Mesendoderm (in vitro differentiated cells): Measurements from ENCODE around the gene PI3.
"Not testable (repeated sequence)": the region's sequence is repeated elsewhere in the genome, so short reads cannot be mapped to it uniquely, and the experiment has no call there.

Experiments used
- DNase-seq: peaks from one replicate; pipeline ENCODE4 v3.0.0; 2013
- H2AK5ac ChIP-seq: 2 replicates; pipeline ENCODE4 v1.6.1; 2013; ENCODE audit warnings: low read length, inconsistent platforms
- H2BK120ac ChIP-seq: 2 replicates; pipeline ENCODE4 v1.6.1; 2013; ENCODE audit warnings: low read depth, mild to moderate bottlenecking, low read length, moderate library complexity, mixed read lengths
- H2BK15ac ChIP-seq: replicated peaks from 2 replicates; pipeline ENCODE4 v1.6.1; 2013; ENCODE audit warnings: low read depth, mild to moderate bottlenecking, moderate library complexity
- H2BK5ac ChIP-seq: 2 replicates; pipeline ENCODE4 v1.6.1; 2013; ENCODE audit warnings: low read length, inconsistent platforms
- H3K18ac ChIP-seq: 2 replicates; pipeline ENCODE4 v1.6.1; 2013; ENCODE audit warnings: mild to moderate bottlenecking, low read length, mixed read lengths
- H3K23ac ChIP-seq: one replicate; pipeline ENCODE4 v1.6.1; 2013; ENCODE audit warnings: low read length
- H3K27ac ChIP-seq: 2 replicates; pipeline ENCODE4 v1.5.1; 2013; ENCODE audit warnings: low read depth, mild to moderate bottlenecking, inconsistent platforms, low read length, moderate library complexity
- H3K27me3 ChIP-seq: 2 replicates; pipeline ENCODE4 v1.6.1; 2013; ENCODE audit warnings: low read length, control low read depth, mild to moderate bottlenecking, inconsistent platforms; ENCODE audit not compliant: insufficient read depth, poor library complexity
- H3K36me3 ChIP-seq: 2 replicates; pipeline ENCODE4 v1.6.1; 2013; ENCODE audit warnings: low read length, inconsistent platforms; ENCODE audit not compliant: control insufficient read depth, insufficient read depth
- H3K4ac ChIP-seq: one replicate; pipeline ENCODE4 v1.6.1; 2013; ENCODE audit warnings: low read depth, mild to moderate bottlenecking, low read length, moderate library complexity
- H3K4me1 ChIP-seq: 2 replicates; pipeline ENCODE4 v1.6.1; 2013; ENCODE audit warnings: low read depth, low read length, inconsistent platforms; ENCODE audit not compliant: control insufficient read depth
- H3K4me2 ChIP-seq: 2 replicates; pipeline ENCODE4 v1.6.1; 2013; ENCODE audit warnings: low read length
- H3K4me3 ChIP-seq: 2 replicates; pipeline ENCODE4 v1.5.1; 2013; ENCODE audit warnings: mild to moderate bottlenecking, low read length
- H3K56ac ChIP-seq: one replicate; pipeline ENCODE4 v1.6.1; 2013; ENCODE audit warnings: low read length
- H3K79me1 ChIP-seq: 2 replicates; pipeline ENCODE4 v1.6.1; 2013; ENCODE audit warnings: low read length, inconsistent platforms
- H3K79me2 ChIP-seq: 2 replicates; pipeline ENCODE4 v1.6.1; 2013; ENCODE audit warnings: mild to moderate bottlenecking, low read length; ENCODE audit not compliant: control insufficient read depth, insufficient read depth
- H3K9ac ChIP-seq: 2 replicates; pipeline ENCODE4 v1.6.1; 2013; ENCODE audit warnings: low read length, inconsistent platforms
- H4K5ac ChIP-seq: one replicate; pipeline ENCODE4 v1.6.1; 2013; ENCODE audit warnings: low read length
- H4K8ac ChIP-seq: one replicate; pipeline ENCODE4 v1.6.1; 2013; ENCODE audit warnings: low read depth, mild to moderate bottlenecking, control low read depth, low read length, moderate library complexity
- WGBS: extraction: QIAGEN DNeasy Blood & Tissue Kit; methylation state at CpG from one replicate; pipeline ENCODE4 v1.1.7; 2013; ENCODE audit warnings: low lambda C conversion rate, missing lambda C conversion rate; ENCODE audit not compliant: insufficient coverage; ENCODE audit errors: extremely low coverage; 5-methylcytosine and 5-hydroxymethylcytosine counted together

The PI3 gene

DNA sequence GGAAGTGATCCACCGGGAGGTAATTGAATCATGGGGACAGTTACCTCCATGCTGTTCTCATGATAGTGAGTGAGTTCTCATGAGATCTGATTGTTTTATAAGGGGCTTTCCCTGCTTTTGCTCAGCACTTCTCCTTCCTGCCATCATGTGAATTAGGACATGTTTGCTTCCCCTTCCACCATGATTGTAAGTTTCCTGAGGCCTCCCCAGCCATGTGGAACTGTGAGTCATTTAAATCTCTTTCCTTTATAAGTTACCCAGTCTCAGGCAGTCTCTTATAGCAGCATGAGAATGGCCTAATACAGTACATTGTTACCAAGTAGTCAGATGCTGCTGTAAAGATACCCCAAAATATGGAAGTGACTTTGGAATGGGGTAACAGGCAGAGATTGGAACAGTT lies 19.9 kb upstream of the PI3 start:
- H4K5ac ChIP-seq, H3K27ac ChIP-seq, H3K4ac ChIP-seq, H2BK15ac ChIP-seq, H3K23ac ChIP-seq, H3K4me2 ChIP-seq, H3K18ac ChIP-seq, H3K79me2 ChIP-seq, H3K9ac ChIP-seq, H3K4me1 ChIP-seq, H2AK5ac ChIP-seq, H3K56ac ChIP-seq, H4K8ac ChIP-seq, H2BK120ac ChIP-seq, H3K4me3 ChIP-seq, DNase-seq, H2BK5ac ChIP-seq, H3K27me3 ChIP-seq, H3K79me1 ChIP-seq, H3K36me3 ChIP-seq: not testable (repeated sequence)
- WGBS, result no CpG with 5 or more reads among the region's 1 CpG

DNA sequence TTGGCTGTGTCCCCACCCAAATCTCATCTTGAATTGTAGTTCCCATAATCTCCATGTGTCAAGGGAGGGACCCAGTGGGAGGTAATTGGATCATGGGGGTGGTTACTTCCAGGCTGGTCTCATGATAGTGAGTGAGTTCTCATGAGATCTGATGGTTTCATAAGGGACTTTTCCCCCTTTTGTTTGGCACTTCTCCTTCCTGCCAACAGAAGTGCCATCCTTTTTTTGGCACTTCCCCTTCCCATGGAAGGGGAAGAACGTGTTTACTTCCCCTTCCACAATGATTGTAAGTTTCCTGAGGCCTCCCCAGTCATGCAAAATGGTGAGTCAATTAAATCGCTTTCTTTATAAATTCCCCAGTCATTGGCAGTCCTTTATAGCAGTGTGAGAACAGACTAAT lies 18.0 kb upstream of the PI3 start:
- no peak overlapping the region for H3K9ac ChIP-seq
- H3K4me1 ChIP-seq, result no peaks in the 10 kb centered on the region
- H2AK5ac ChIP-seq, result no peak overlapping the region
- no peak overlapping the region for H2BK15ac ChIP-seq
- H2BK5ac ChIP-seq, result no peak overlapping the region
- H3K27me3 ChIP-seq, result no peaks in the 10 kb centered on the region
- no peak overlapping the region for H4K5ac ChIP-seq
- H3K4me2 ChIP-seq, result no peak overlapping the region
- WGBS, result no CpG with 5 or more reads among the region's 2 CpGs
- H3K4me3 ChIP-seq, result no peak overlapping the region
- H3K56ac ChIP-seq, result no peak overlapping the region
- no peak overlapping the region for H3K4ac ChIP-seq
- H3K79me1 ChIP-seq, result no peaks in the 10 kb centered on the region
- no peaks in the 10 kb centered on the region for H3K36me3 ChIP-seq
- H3K23ac ChIP-seq, result no peak overlapping the region
- no peak for DNase-seq
- H4K8ac ChIP-seq, result no peak overlapping the region
- no peaks in the 10 kb centered on the region for H3K79me2 ChIP-seq
- H2BK120ac ChIP-seq, result no peak overlapping the region
- no peak overlapping the region for H3K27ac ChIP-seq
- no peak overlapping the region for H3K18ac ChIP-seq

DNA sequence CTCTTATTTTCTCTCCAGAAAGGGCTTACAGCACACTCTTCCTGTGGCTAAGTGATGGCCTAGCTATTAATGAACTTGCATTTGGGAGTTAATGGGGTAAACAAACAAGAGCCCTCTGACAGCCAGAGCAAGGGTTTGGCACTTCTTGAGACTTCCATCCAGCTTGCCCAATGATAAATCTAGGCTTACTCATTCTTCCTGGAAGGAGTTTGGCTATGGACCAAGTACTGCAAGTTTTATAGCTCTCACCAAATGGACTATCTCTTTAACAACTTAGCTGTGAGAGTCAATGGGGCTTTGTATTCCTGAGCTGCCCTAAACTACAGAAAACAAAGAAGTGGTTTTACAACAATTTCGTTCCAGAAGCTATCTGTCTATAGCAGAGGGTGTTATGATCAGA lies 16.7 kb upstream of the PI3 start:
- no peak overlapping the region for H4K5ac ChIP-seq
- no peak overlapping the region for H3K27ac ChIP-seq
- DNase-seq, result no peak
- no peak overlapping the region for H3K4me3 ChIP-seq
- H4K8ac ChIP-seq, result no peak overlapping the region
- no peak overlapping the region for H2BK120ac ChIP-seq
- no peaks in the 10 kb centered on the region for H3K79me2 ChIP-seq
- H2BK5ac ChIP-seq, result no peak overlapping the region
- H2BK15ac ChIP-seq, result no peak overlapping the region
- no peaks in the 10 kb centered on the region for H3K27me3 ChIP-seq
- no peak overlapping the region for H2AK5ac ChIP-seq
- H3K9ac ChIP-seq, result no peak overlapping the region
- H3K18ac ChIP-seq, result no peak overlapping the region
- H3K36me3 ChIP-seq, result no peaks in the 10 kb centered on the region
- H3K4ac ChIP-seq, result no peak overlapping the region
- no peak overlapping the region for H3K56ac ChIP-seq
- H3K4me2 ChIP-seq, result no peak overlapping the region
- H3K23ac ChIP-seq, result no peak overlapping the region
- no CpG with 5 or more reads among the region's 1 CpG for WGBS
- H3K79me1 ChIP-seq, result no peaks in the 10 kb centered on the region
- H3K4me1 ChIP-seq, result no peaks in the 10 kb centered on the region

DNA sequence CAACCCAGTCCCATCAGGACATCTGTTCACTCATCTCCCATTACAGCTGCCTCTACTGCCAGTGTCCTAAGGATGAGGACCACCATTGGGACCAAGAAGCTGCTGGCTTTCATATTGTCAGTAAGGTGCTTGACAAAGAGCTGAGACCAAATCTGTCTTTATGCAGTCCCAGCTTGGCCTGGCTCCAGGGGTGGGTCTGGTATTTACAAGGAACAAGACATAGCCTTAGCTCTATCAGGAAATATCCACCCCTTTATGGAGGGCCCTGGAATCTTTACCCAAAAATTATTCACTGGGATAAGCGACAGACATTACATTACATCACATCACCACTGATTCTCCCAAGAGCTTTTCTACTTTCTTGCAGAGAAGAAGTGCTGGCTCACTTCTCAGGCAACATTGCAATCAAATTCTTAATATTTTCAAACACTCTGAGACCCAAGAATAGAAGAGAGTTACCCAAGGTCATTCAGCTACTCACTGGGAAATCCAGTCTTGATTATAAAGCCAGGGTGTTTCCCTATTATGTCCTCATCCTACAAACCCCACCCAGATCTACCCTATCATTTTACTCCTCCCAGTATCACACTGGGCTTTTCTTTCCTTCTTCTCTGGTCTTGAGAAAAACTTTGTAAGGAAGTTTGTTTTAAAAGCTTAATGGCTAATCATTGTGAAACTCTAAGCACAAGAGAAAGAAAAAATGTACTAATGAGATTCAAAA lies 11.5 kb upstream of the PI3 start:
- H2BK5ac ChIP-seq, result no peak overlapping the region
- H4K8ac ChIP-seq, result no peak overlapping the region
- no peak overlapping the region for H4K5ac ChIP-seq
- no peaks in the 10 kb centered on the region for H3K4me1 ChIP-seq
- no peak overlapping the region for H3K4me2 ChIP-seq
- no peaks in the 10 kb centered on the region for H3K27me3 ChIP-seq
- H3K4me3 ChIP-seq, result no peak overlapping the region
- H3K18ac ChIP-seq, result no peak overlapping the region
- H3K23ac ChIP-seq, result no peak overlapping the region
- DNase-seq, result no peak
- no CpG with 5 or more reads among the region's 1 CpG for WGBS
- no peaks in the 10 kb centered on the region for H3K79me2 ChIP-seq
- no peak overlapping the region for H3K4ac ChIP-seq
- no peak overlapping the region for H2AK5ac ChIP-seq
- H3K27ac ChIP-seq, result no peak overlapping the region
- H2BK120ac ChIP-seq, result no peak overlapping the region
- H3K56ac ChIP-seq, result no peak overlapping the region
- H2BK15ac ChIP-seq, result no peak overlapping the region
- no peaks in the 10 kb centered on the region for H3K36me3 ChIP-seq
- no peaks in the 10 kb centered on the region for H3K79me1 ChIP-seq
- H3K9ac ChIP-seq, result no peak overlapping the region

DNA sequence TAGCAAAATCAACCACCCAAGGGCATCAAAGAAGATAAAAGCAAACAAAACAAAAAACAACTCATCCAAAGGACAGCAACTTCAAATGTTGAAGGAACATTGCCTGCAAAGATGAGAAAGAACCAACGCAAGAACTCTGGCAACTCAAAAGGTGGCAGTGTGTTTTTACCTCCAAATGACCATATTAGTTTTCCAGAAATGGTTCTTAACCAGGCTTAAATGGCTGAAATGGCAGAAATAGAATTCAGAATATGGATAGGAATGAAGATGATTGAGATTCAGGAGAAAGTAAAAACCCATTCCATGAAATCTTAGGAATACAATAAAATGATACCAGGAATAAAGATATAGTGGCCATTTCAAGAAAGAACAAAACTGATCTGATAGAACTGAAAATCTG lies 9.8 kb upstream of the PI3 start:
- H3K56ac ChIP-seq, result no peak overlapping the region
- H3K18ac ChIP-seq, result no peak overlapping the region
- no peaks in the 10 kb centered on the region for H3K79me2 ChIP-seq
- WGBS, result no CpG with 5 or more reads among the region's 1 CpG
- H4K8ac ChIP-seq, result no peak overlapping the region
- H3K23ac ChIP-seq, result no peak overlapping the region
- DNase-seq, result no peak
- H2BK15ac ChIP-seq, result no peak overlapping the region
- no peak overlapping the region for H3K4me2 ChIP-seq
- no peak overlapping the region for H2BK5ac ChIP-seq
- no peaks in the 10 kb centered on the region for H3K36me3 ChIP-seq
- H3K27ac ChIP-seq, result no peak overlapping the region
- no peak overlapping the region for H3K9ac ChIP-seq
- no peak overlapping the region for H3K4me3 ChIP-seq
- H2BK120ac ChIP-seq, result no peak overlapping the region
- no peaks in the 10 kb centered on the region for H3K4me1 ChIP-seq
- H3K79me1 ChIP-seq, result no peaks in the 10 kb centered on the region
- no peak overlapping the region for H4K5ac ChIP-seq
- H2AK5ac ChIP-seq, result no peak overlapping the region
- no peaks in the 10 kb centered on the region for H3K27me3 ChIP-seq
- no peak overlapping the region for H3K4ac ChIP-seq

DNA sequence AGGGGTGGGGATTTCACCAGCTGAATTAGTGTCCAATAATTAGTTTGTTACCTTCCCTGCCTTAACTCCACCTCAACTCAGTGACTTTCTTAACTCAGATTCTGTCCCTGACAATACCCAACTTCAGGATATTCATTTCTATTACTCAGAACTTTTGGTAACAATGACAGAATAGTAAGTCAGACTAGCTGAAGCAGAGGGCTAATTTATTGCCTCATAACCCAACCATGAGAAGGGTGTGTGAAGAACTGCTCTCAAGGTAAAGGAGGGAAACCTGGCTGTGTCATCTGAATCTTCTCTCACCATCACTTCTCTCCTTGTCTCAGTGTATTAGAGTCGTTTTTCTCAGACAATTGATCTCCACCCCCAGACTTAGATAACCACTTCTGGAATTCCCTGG lies 1.2 kb upstream of the PI3 start:
- WGBS, result no CpG with 5 or more reads among the region's 1 CpG

More for the DNA sequence above, 1.2 kb upstream of the PI3 start:
- no peak overlapping the region for H4K5ac ChIP-seq
- H3K9ac ChIP-seq, result no peak overlapping the region
- H3K36me3 ChIP-seq, result no peaks in the 10 kb centered on the region
- no peak for DNase-seq
- no peak overlapping the region for H3K23ac ChIP-seq
- H3K79me1 ChIP-seq, result no peaks in the 10 kb centered on the region
- no peak overlapping the region for H3K27ac ChIP-seq
- H3K4me1 ChIP-seq, result no peaks in the 10 kb centered on the region
- no peak overlapping the region for H2BK120ac ChIP-seq
- no peak overlapping the region for H3K4me2 ChIP-seq
- no peak overlapping the region for H3K18ac ChIP-seq
- no peak overlapping the region for H2AK5ac ChIP-seq
- no peak overlapping the region for H3K4ac ChIP-seq
- no peak overlapping the region for H2BK5ac ChIP-seq
- H3K56ac ChIP-seq, result no peak overlapping the region
- no peak overlapping the region for H3K4me3 ChIP-seq
- H3K79me2 ChIP-seq, result no peaks in the 10 kb centered on the region
- H4K8ac ChIP-seq, result no peak overlapping the region
- H2BK15ac ChIP-seq, result no peak overlapping the region
- no peaks in the 10 kb centered on the region for H3K27me3 ChIP-seq
